Measurements from ENCODE around the gene RHO. TPM values are rescaled to one million over a fixed set of nuclear protein-coding genes. Genes with fewer than 3 reads are reported as not detected.

RHO gene
- total and polyA plus RNA-seq, 2 donors (not counting 1 experiment from before 2014, with no cell fraction given): not detected

DNA sequence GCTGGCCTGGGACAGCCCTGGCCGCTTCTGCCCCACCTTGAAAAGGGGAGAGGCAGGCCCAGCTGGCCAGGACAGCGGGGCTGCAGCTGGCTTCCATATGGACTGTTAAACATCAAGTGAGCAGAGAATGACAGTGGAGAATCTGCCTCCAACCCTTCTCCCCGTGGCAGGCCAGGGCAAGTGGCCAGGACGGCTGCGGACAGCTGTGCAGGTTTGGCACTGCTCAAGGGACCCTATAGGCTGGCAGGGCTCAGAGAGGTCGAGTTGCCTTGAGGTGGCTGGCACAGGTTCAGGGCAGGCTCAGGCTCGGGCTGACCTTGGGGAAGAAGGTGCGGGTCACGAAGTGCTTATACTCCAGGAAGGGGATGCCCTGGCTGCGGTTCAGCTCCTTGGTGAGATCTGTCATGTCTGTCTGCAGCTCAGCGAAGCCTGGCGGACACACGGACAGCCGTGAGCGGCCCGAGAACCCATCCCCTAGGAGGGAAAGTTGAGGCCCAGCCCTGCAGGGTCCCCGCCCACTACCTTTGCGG lies 38.8 kb downstream of the RHO start:
- no peak overlapping the region for H2AFZ ChIP-seq (ENCODE audit: low read length)
- H3K4me3 ChIP-seq (replicated peaks in 1 of 4; ENCODE audit: control extremely low read depth in 1 of 4, insufficient read depth in 1 of 4, low read depth in 3 of 4, low read length in 4 of 4): no peak overlapping the region
- H3K4me1 ChIP-seq (ENCODE audit: control insufficient read depth, extremely low read depth, insufficient read depth, low read length): peaks cover 4% of the 10 kb centered on the region
- no peaks in the 10 kb centered on the region for H3K79me2 ChIP-seq (ENCODE audit: control insufficient read depth, insufficient read depth, low read length)
- H3K36me3 ChIP-seq (ENCODE audit: control insufficient read depth, insufficient read depth, low read length): peaks cover 42% of the 10 kb centered on the region
- H3K9ac ChIP-seq (ENCODE audit: insufficient read depth, low read length): no peak overlapping the region
- no peak overlapping the region for H3K27ac ChIP-seq (ENCODE audit: insufficient read depth, low read length)
- H3K9me3 ChIP-seq (ENCODE audit: control insufficient read depth, insufficient read depth, low read depth, low read length): no peaks in the 10 kb centered on the region
- H3K4me2 ChIP-seq (ENCODE audit: extremely low read depth, insufficient read depth, low read length): no peak overlapping the region
- peak in 1 of 2 donors; percentile 51 for DNase-seq (ENCODE audit: low read depth in 2 of 2)
- TF ChIP-seq CTCF (conservative IDR thresholded peaks at IDR 0.05 in 1 of 2, IDR thresholded peaks at IDR 0.05 in 1 of 2; ENCODE audit: low read depth in 1 of 2, low read length in 2 of 2) (no peak), EZH2 (IDR thresholded peaks at IDR 0.05; ENCODE audit: low read length, missing control alignments) (no peak)
- no peaks in the 10 kb centered on the region for H3K27me3 ChIP-seq (ENCODE audit: control insufficient read depth, insufficient read depth, low read length)
- H4K20me1 ChIP-seq (ENCODE audit: control insufficient read depth, extremely low read depth, insufficient read depth, low read length): no peaks in the 10 kb centered on the region

DNA sequence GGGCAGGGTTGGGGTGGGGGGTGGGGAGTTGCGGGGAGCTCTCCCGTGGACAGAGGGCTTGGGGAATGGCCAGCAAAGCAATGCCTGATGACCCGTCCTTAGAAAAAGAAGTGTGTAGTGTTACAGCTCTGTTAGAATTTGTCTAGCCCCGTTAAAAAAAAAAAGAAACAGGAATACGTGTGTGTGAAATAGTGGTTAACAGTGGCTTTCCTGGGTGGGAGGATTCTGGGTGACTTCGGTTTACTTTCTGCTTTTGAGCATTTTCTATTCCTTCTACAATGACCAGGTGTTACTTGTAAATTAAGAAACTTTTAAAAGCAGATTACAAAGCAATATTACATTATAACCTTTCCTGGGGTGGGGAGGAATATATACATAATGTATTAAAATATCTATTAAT lies 39.5 kb downstream of the RHO start:
- Histone ChIP-seq H4K20me1 (ENCODE audit: control insufficient read depth, extremely low read depth, insufficient read depth, low read length) (no peaks in the 10 kb centered on the region), H3K9ac (ENCODE audit: insufficient read depth, low read length) (no peak overlapping the region), H2AFZ (ENCODE audit: low read length) (no peak overlapping the region), H3K9me3 (ENCODE audit: control insufficient read depth, insufficient read depth, low read depth, low read length) (no peaks in the 10 kb centered on the region), H3K36me3 (ENCODE audit: control insufficient read depth, insufficient read depth, low read length) (peaks cover 43% of the 10 kb centered on the region), H3K4me2 (ENCODE audit: extremely low read depth, insufficient read depth, low read length) (no peak overlapping the region), H3K79me2 (ENCODE audit: control insufficient read depth, insufficient read depth, low read length) (no peaks in the 10 kb centered on the region), H3K4me1 (ENCODE audit: control insufficient read depth, extremely low read depth, insufficient read depth, low read length) (peaks cover 4% of the 10 kb centered on the region), H3K4me3 (replicated peaks in 1 of 4; ENCODE audit: control extremely low read depth in 1 of 4, insufficient read depth in 1 of 4, low read depth in 3 of 4, low read length in 4 of 4) (no peak overlapping the region), H3K27me3 (ENCODE audit: control insufficient read depth, insufficient read depth, low read length) (no peaks in the 10 kb centered on the region), H3K27ac (ENCODE audit: insufficient read depth, low read length) (no peak overlapping the region)
- no peak for TF ChIP-seq CTCF (conservative IDR thresholded peaks at IDR 0.05 in 1 of 2, IDR thresholded peaks at IDR 0.05 in 1 of 2; ENCODE audit: low read depth in 1 of 2, low read length in 2 of 2)
- no peak for TF ChIP-seq EZH2 (IDR thresholded peaks at IDR 0.05; ENCODE audit: low read length, missing control alignments)
- DNase-seq (ENCODE audit: low read depth in 2 of 2): no peak

GRCh38 chr3:129569856-129570255 lies 41.4 kb downstream of the RHO start:
- no peaks in the 10 kb centered on the region for H3K27me3 ChIP-seq (ENCODE audit: control insufficient read depth, insufficient read depth, low read length)
- no peak overlapping the region for H3K4me3 ChIP-seq (replicated peaks in 1 of 4; ENCODE audit: control extremely low read depth in 1 of 4, insufficient read depth in 1 of 4, low read depth in 3 of 4, low read length in 4 of 4)
- DNase-seq (ENCODE audit: low read depth in 2 of 2): no peak
- TF ChIP-seq CTCF (conservative IDR thresholded peaks at IDR 0.05 in 1 of 2, IDR thresholded peaks at IDR 0.05 in 1 of 2; ENCODE audit: low read depth in 1 of 2, low read length in 2 of 2): no peak
- no peak for TF ChIP-seq EZH2 (IDR thresholded peaks at IDR 0.05; ENCODE audit: low read length, missing control alignments)
- H2AFZ ChIP-seq (ENCODE audit: low read length): no peak overlapping the region
- no peaks in the 10 kb centered on the region for H4K20me1 ChIP-seq (ENCODE audit: control insufficient read depth, extremely low read depth, insufficient read depth, low read length)
- H3K9ac ChIP-seq (ENCODE audit: insufficient read depth, low read length): no peak overlapping the region
- no peak overlapping the region for H3K4me2 ChIP-seq (ENCODE audit: extremely low read depth, insufficient read depth, low read length)
- H3K4me1 ChIP-seq (ENCODE audit: control insufficient read depth, extremely low read depth, insufficient read depth, low read length): peaks cover 4% of the 10 kb centered on the region
- no peaks in the 10 kb centered on the region for H3K9me3 ChIP-seq (ENCODE audit: control insufficient read depth, insufficient read depth, low read depth, low read length)
- H3K27ac ChIP-seq (ENCODE audit: insufficient read depth, low read length): no peak overlapping the region
- H3K79me2 ChIP-seq (ENCODE audit: control insufficient read depth, insufficient read depth, low read length): no peaks in the 10 kb centered on the region
- peaks cover 40% of the 10 kb centered on the region for H3K36me3 ChIP-seq (ENCODE audit: control insufficient read depth, insufficient read depth, low read length)
